Upper lobe of right lung (tissue), 1 donor: ENCODE measurements around the gene NDST4. TPM values are rescaled to one million over a fixed set of nuclear protein-coding genes. Genes with fewer than 3 reads are reported as not detected.

ENCODE experiments used
- ATAC-seq: fragments of 200-7000 bp; cut with Tn5 transposase; one replicate; pipeline ENCODE4 v1.9.1; 2020; ENCODE audit warnings: mild to moderate bottlenecking, moderate library complexity
- DNase-seq: peaks from one replicate; pipeline ENCODE4 v3.0.0-alpha.2; 2020
- H3K27ac ChIP-seq: fragments of 200-600 bp; one replicate; pipeline ENCODE4 v1.8.0; 2022
- H3K27me3 ChIP-seq: fragments of 200-600 bp; one replicate; pipeline ENCODE4 v1.8.0; 2022; ENCODE audit warnings: mild to moderate bottlenecking
- H3K36me3 ChIP-seq: fragments of 200-600 bp; one replicate; pipeline ENCODE4 v1.8.0; 2022
- H3K4me1 ChIP-seq: fragments of 200-600 bp; one replicate; pipeline ENCODE4 v1.8.0; 2022
- H3K4me3 ChIP-seq: fragments of 200-600 bp; one replicate; pipeline ENCODE4 v1.8.0; 2022; ENCODE audit warnings: mild to moderate bottlenecking
- H3K9me3 ChIP-seq: fragments of 200-600 bp; one replicate; pipeline ENCODE4 v1.8.0; 2022
- intact Hi-C: fragments of 100-400 bp; cut with DNase I; formaldehyde crosslinking; loops from one replicate; pipeline ENCODE4 v1.11.0; 2022
- total RNA-seq: library from RNA; stranded (reverse); fragmentation: NEBNext Ultra II Directional; extraction: Animal tissue kit (Norgen Biotek cat#: 25700); gene quantifications from one replicate; pipeline ENCODE4 v1.2.1, GENCODE V29; 2021
- TF ChIP-seq, protein P1 (sequence below): fragments of 200-600 bp; IDR thresholded peaks from one replicate; pipeline ENCODE4 v1.8.0; 2022; ENCODE audit warnings: antibody characterized with exemption
- donor health status: DM: no; HTN: yes; CAD: no; lungs with severe emphysema.

NDST4 gene
- total RNA-seq, 1 donor from 2014 or later = not detected

DNA sequence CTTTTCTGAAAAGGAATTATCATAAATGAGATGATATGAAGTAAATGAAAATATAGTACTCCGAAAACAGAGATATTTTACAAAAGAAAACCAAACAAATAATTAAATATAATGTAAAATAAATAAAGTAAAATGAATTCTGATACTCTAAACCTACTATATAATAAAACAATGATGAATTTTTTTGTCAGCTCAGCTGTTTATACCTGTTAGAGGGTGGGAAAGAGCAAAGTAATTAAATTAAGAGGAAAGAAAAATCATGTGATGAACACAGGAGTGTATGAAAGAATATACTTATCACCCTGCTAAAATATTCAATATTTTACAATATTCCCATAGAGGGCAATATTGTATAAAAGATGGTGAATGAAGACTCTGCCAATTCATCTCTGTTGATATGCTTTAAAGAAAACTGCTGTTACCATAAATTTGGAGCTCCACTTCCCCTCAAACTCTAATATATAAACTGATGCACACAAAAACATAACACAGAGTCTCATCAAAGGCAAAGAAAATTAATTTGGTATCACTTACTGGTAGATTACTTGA is 6.5 kb upstream of the NDST4 start:
- TF ChIP-seq, protein P1, sequence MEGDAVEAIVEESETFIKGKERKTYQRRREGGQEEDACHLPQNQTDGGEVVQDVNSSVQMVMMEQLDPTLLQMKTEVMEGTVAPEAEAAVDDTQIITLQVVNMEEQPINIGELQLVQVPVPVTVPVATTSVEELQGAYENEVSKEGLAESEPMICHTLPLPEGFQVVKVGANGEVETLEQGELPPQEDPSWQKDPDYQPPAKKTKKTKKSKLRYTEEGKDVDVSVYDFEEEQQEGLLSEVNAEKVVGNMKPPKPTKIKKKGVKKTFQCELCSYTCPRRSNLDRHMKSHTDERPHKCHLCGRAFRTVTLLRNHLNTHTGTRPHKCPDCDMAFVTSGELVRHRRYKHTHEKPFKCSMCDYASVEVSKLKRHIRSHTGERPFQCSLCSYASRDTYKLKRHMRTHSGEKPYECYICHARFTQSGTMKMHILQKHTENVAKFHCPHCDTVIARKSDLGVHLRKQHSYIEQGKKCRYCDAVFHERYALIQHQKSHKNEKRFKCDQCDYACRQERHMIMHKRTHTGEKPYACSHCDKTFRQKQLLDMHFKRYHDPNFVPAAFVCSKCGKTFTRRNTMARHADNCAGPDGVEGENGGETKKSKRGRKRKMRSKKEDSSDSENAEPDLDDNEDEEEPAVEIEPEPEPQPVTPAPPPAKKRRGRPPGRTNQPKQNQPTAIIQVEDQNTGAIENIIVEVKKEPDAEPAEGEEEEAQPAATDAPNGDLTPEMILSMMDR = no peak

DNA sequence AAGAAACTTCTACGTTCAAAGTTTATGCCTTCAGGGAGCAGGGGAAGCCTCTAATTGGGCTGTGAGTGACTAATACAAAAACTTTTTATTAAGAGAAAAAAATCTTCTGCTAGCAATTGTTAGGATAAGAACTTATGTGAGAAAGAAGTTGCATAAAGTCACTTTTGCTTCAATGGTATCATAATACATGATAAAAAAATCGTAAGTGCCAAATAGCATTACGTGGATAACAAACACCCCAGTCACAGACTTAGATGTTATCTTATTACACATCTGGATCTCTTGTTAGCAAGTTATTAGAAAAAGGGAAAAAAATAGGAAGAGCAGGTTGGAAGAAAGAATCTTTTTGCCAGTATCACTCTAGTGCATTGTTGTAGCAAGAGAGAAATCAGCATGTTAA is 4.2 kb upstream of the NDST4 start:
- Histone ChIP-seq H3K4me1 (no peaks in the 10 kb centered on the region), H3K27me3 (no peaks in the 10 kb centered on the region), H3K36me3 (no peaks in the 10 kb centered on the region), H3K27ac (no peak overlapping the region), H3K4me3 (no peak overlapping the region), H3K9me3 (no peaks in the 10 kb centered on the region)
- no peak for ATAC-seq
- TF ChIP-seq, protein P1 = no peak
- intact Hi-C loops = no loop called here
- DNase-seq = no peak

More for the DNA sequence above, 6.5 kb upstream of the NDST4 start:
- H3K27me3 ChIP-seq = no peaks in the 10 kb centered on the region
- no peaks in the 10 kb centered on the region for H3K36me3 ChIP-seq
- ATAC-seq = no peak
- H3K9me3 ChIP-seq = no peaks in the 10 kb centered on the region
- no peak overlapping the region for H3K27ac ChIP-seq
- no peak overlapping the region for H3K4me3 ChIP-seq
- DNase-seq = no peak
- intact Hi-C loops = no loop called here
- no peaks in the 10 kb centered on the region for H3K4me1 ChIP-seq

DNA sequence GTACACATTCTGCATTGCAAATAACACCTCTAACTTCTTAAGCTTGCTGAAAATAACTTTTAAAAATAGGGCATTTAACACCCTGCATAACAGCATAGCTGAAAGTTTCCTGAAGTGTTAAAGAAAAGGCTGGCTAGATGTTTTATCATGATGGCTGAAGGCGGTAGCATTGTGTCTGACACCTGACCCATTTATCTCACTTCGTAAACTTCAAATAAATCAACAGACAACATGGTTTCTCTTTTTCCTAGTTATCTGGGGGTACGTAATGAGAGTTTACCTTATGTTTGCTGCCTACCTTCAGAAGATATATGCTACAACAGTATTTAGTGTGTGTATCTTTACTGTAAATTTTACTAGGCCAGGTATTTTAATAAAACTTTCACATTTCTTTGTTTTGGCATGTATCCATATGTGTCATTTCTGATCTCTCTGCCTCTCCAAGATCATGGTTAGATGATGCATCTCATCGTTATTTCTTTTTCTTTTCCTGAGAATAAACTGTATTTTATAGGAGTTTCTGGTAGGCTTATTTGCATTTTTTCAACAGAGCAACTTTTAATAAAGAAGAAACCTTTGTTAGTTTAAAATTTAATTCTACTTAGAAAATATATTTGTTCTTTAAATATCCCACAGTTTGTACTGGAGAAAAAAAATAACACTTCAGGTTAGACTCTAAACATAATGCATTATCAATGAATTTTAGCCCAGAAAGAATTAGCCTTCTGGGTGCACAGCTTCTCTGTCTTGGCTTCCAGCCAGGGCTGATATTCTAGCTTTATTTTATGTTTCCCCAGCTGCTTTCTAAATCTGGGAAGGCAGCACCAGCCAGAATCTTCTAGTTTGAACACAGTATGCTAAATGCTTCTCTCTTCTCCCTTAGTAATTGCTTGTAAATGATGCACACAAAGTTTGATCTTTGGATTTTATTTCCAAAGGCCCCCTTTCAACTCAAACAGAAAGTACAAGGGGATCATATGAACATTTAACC is 2.9 kb downstream of the NDST4 start:
- no peaks in the 10 kb centered on the region for H3K36me3 ChIP-seq
- ATAC-seq (no peak), DNase-seq (no peak)
- no peaks in the 10 kb centered on the region for H3K9me3 ChIP-seq
- TF ChIP-seq, protein P1 = no peak
- no peak overlapping the region for H3K27ac ChIP-seq
- H3K4me3 ChIP-seq = no peak overlapping the region
- intact Hi-C loops = no loop called here
- no peaks in the 10 kb centered on the region for H3K4me1 ChIP-seq
- H3K27me3 ChIP-seq = no peaks in the 10 kb centered on the region

DNA sequence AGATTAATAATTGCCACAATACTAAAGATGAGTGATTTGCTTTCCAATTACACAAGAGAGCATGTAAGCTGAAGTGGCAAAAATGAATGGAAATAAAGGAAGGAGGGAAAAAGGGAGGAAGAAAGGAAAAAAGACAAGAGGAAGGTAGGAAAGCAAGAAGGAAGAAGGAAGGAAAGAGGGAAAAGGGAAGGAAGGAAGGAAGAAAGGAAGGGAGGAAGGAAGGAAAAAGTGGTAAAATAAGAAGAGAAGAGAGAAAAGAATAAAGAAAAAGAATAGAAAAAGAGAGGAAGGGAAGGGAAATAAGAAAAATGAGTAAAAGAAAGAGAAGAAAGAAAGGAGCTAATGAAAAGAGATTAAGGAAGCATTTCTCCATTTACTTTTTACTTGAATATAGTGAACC is 4.6 kb downstream of the NDST4 start:
- ATAC-seq (no peak), DNase-seq (no peak)
- TF ChIP-seq, protein P1 = no peak
- intact Hi-C loops = no loop called here
- no peak overlapping the region for H3K4me3 ChIP-seq
- H3K36me3 ChIP-seq = no peaks in the 10 kb centered on the region
- no peaks in the 10 kb centered on the region for H3K27me3 ChIP-seq
- no peaks in the 10 kb centered on the region for H3K9me3 ChIP-seq
- H3K27ac ChIP-seq = no peak overlapping the region
- H3K4me1 ChIP-seq = no peaks in the 10 kb centered on the region

DNA sequence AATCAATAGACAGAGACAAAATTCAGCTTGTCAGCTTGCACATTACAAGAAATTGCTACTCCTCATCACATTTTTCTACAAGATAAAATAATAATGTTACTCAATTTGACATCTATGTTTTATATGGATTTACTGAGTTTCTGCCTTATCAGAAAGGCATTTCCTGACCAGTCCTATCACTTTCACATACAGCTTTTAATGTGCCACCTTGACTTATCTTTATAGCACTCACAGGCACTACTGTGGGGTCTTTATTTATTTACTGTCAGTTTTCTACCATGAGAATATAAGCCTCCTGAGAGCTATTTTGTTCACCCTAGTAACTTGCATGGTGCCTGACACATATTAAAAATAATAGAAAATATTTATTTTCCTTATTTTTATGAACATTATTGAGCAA is 6.0 kb downstream of the NDST4 start:
- Histone ChIP-seq H3K4me3 (no peak overlapping the region), H3K4me1 (no peaks in the 10 kb centered on the region), H3K27me3 (no peaks in the 10 kb centered on the region), H3K36me3 (no peaks in the 10 kb centered on the region), H3K9me3 (no peaks in the 10 kb centered on the region), H3K27ac (no peak overlapping the region)
- DNase-seq (no peak), ATAC-seq (no peak)
- TF ChIP-seq, protein P1 = no peak
- intact Hi-C loops = no loop called here
